ELF-1 (cell line): ENCODE results near the gene AQP12B.
A peak's percentile ranks its signal among the peaks of the same experiment; 100 is the strongest.

ENCODE experiments used
- DNase-seq: peaks from one replicate; pipeline ENCODE4 v3.0.0-alpha.2; 2016; ENCODE audit warnings: low read depth, low spot score

AQP12B gene

DNA sequence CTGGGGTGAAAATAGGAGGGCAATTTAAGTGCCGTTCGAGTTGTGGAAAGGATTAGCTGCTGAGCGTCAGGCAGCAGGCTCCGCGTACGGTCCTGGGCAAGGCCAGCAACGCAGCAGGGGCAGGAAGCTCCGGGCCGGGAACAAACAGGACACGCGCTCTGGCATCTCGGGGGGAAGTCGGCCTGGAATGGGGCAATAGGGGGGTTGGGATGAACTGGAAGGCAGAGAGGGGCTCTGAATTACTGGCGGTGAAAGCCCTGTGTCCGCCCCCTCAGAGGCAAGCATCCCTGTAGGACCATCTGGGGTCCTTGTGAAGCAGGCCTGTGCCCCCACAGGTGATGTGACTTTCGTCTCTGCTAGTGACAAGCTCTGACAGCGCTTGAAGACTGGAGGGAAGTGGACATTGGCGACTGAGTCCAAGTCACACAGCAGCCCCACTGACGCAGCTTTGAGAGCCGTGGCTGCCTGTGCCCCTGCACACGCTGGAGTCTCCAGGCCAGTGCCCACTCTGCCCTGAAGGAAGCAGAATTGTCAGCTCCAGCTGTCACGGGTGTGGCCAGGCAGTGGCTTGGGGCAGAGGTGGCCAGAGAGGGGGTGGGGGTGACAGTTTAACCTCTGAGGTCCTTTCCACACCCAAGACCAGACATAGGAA, 35.1 kb downstream of the AQP12B start:
- no peak for DNase-seq

DNA sequence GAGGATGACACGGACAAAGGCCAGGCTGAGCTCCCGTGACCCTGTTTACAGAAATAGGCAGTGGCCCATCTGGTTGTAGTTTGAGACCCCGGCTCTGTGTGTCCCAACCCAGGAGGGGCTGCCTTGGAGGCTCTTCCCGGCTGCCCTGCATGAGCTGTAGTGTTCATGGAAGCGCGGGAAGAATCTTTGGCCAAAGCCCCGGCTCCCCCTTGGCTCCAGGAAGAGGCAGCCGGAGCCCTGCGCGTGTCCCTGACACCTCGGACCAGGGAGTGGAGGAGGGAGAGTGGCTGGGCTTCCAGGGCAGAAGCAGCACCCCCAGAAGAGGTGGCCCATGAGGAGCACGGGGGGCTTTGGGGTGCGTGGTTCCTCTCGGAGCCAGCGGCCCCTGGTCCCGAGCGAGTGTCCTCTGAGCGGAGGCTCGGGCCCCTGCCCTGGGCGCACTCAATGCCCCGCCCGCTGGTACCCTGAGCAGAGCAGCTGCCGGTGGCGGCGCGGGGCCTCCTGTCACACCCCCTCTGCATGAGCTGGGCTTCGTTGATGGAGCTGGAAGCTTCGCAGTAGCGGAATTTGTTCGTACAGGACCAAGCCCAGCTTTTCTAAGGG, 35.7 kb downstream of the AQP12B start:
- no peak for DNase-seq

DNA sequence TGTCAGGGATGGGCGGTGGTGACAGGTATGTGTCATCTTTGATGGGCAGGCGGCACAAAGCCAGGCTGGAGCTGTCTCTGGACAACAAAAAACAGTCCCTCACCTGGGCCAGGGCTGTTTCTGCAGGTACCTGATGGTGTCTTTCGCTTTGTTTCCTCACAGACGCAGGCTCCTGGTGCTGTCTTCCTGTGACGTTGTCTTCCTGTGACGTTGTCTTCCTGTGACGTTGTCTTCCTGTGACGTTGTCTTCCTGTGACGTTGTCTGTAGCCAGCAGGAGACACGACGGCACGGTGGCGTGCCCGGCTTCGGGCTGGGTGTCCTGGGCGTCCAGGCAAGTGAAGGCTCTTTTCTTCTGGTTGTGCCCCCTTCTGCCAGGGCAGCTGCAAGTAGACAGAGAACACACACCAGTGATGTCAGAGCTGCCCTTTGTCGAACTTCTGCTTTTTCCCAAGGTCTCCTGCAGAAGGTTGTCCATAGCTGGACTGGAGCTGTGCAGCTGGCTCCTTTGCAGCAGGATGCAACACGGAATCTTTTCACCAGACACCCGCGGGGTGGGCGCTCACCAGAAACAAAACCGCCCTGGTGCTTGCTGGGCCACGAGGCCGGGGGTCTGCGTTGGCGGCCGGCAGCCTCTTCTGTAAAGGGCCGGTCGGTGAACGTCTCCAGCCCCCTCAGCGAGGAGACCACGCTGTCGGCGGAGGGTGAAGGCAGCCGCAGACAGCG, 36.3 kb downstream of the AQP12B start:
- DNase-seq: no peak

DNA sequence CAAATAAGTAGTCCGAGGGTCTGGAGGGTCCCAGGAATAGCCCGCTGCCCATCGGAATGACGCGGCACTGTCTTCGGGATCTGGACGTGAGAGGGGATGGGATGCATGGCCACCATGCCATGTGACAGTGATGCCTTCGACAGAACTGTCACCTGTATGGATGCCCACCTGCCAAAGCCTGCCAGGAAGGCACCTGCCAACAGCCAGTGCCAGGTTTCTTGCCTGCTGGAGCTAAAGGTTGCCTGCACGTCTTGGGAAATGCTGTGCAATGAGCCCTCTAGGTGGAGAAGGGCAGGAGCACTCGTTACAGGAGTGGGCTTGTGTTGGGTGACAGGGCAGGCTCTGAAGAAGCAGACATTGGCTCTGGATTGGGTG, 36.9 kb downstream of the AQP12B start:
- DNase-seq: no peak

- no peak for DNase-seq
Measured at GRCh38 chr2:240645346-240645745, 37.3 kb downstream of the AQP12B start.

DNA sequence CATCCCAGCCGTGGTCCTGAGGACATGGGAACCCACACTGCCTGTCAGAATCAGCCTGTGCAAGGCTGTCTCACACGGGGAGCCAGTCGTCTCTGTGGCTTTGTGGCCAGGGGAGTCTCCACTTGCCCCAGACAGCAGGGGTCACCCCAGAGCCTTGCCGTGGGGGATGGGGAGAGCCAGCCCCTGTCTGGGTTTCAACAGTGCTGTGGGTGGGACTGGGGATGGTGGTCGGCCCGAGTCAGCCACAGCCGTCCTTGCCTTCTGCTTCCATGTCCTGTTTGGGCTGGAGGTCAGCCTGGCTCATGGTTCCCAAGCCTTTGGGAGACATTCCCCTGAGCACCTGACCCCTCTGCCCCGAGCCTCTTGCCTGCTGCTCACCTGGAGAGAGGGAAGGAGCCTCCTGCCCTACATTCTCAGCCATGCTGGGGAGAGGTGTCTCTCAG, 37.8 kb downstream of the AQP12B start:
- no peak for DNase-seq

- no peak for DNase-seq
Measured at GRCh38 chr2:240644171-240644651, 38.5 kb downstream of the AQP12B start.

DNA sequence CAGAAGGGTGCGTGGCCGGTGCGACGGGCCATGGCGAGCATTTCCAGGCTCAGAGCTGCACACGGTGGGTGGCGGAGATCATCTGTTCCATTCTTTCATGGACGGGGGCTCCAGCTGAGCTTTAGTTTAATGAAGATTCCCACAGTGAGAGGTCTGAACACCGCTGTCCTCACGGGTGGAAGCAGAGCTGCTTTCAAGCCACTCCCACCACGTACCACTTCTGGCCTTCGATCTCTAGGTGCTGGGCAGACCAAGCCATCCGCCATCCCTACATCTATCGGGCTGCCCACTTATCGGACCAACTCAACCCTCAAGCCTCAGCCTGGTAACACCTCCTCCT, 38.9 kb downstream of the AQP12B start:
- no peak for DNase-seq

GRCh38 chr2:240643093-240643810, 39.4 kb downstream of the AQP12B start:
- no peak for DNase-seq

DNA sequence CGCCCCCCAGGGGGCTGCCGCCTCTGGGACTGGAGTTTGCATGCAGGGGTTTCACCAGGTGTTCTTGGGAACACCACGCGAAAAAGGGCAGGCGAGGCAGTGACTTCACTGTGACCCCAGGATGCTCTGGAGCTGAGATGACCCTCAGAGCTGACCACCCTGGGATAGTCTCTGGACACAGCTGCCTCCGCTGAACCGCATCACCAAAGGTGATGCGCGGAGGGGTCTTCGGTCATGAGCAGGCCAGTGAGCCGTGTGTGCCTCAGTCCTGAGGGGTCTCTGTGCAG, 39.9 kb downstream of the AQP12B start:
- no peak for DNase-seq

DNA sequence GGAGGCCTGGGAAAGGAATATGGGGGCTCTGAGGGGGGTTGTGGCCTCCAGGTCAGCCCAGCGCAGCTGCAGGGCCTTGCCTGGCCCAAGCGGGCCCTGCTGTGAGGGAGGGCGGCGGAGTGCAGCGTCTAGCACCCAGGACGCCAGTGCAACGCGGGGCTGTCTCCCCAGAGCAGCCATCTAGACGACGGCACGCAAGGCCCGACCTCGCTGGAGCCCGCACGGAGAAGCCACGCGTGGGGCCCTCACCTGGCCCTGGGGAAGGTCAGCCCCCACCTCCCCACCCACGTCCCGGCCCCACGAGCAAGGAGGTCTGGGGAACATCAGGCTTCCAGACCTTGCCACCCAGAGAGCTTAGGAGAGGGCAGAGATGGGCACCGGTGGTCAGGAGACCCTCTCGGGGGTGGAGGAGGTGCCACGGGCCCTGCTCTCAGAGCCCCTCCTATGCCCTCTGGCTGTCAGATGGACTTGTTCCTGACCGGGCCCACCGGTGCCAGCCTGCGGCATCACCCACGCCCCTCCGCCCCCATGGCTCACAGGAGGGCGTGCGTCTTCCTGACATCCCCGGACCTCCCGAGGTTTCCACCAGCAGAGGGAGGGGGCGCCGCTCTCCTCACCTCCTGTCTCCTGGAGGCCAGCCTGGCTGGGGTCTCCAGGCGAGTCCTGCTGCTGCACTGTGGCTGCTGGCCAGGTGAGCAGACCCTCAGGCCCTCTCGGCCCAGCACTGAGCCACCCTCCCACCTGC, 40.5 kb downstream of the AQP12B start:
- no peak for DNase-seq

- DNase-seq: peak; percentile 76
Measured at GRCh38 chr2:240640939-240641338, 41.7 kb downstream of the AQP12B start.

DNA sequence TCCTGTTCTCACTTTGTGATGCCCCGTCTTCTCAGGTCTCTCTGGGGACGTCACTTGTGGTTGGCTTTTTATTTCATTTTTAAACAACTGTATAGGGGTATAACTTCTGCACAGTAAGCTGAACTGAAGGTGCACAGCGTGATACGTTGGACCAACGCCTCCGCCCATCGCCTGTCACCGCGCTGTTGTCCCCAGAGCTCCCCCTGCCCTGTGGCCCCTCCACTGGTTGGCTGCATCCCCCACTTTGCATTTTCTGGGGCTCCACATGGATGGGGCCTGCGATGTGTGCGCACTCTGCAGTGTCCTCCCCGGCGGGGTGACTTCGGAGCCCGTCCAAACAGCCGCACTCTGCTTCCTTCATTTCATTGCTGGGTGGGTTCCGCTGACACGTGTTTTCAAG, 43.1 kb downstream of the AQP12B start:
- no peak for DNase-seq

GRCh38 chr2:240638512-240639160, 44.0 kb downstream of the AQP12B start:
- no peak for DNase-seq

DNA sequence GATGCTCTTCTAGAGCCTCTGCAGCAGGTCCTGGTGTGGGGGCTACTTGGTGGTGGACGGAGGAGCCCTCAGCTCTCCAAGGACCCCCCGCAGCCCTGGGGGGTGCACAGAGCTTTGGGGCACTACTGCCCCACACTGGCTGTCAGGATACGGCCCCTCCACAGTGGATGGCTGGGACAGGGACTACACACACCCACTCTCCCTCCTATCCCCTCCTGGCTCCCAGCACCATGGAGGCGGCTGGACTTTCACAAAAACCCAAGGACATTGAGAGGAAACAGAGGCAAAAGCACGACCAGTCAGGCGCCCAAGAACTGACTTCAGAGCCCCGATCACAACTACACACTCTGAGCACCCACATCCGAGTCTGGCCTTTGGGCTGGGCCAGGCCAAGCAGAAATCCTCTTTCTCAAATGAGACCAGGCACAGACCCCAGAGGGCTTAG, 44.8 kb downstream of the AQP12B start:
- DNase-seq: no peak

DNA sequence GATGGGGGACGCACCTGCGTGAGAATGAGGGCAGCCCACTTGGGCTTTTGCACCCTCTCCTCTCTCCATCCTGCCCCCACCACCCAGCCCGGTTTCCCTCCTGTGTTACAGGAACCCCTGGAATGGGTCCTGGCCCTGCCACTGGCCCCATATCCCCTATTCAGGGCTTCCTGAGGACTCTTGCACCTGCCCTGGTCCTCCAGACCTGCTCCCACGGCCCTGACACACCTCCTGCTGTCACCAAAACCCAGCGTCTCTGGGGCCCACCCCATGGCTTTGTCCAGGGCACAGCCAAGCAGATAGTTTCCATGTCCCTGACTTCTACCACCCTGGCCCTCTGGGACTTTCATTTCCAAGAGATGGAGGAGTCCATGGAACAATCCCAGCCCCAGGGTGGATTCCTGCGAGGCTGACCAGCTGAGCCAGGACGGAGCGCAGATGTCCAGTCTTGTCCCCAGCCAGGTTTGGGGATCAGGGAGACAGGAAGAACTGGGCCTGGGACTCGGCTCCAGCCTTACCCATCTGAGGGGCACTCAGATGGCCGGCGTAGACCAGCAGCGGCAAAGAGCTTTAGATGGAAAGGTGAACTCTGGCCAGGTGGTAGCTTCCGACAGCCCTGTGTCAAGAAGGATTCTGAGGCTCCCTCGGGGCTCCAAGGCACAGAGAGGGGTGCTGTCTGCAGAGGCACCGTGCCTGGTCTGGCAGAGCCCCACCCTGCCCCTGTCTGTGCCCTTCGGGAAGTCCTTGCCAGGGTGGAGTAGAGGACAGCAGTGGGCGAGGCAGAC, 45.4 kb downstream of the AQP12B start:
- DNase-seq: no peak

- DNase-seq: no peak
Measured at GRCh38 chr2:240636563-240637115, 46.0 kb downstream of the AQP12B start.

DNA sequence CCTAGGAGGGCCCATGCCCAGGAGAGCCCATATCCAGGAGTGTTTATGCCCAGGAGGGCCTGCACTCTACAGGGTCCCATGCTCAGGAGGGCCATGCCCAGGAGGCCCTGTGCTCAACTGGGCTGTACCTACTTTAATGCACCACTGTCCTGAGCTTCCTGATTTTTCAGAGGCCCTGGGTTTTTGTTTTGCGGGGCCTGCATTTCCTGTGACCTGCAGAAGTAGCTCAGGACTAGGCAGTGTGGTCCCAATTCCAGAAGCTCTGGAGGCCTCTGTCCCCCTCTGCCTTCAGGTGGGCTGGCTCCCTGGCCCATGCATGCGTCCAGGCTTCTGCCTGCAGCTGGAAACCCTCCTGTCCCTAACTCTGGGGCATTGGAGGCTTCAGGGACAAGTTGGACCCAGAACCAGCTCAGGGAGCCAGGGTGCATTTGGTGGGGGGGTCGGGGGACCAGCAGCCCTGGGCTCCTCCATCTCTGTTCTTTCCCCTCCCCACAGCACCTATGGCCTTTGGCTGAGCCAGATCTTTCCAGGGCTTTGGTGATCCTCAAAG, 46.6 kb downstream of the AQP12B start:
- no peak for DNase-seq

GRCh38 chr2:240635121-240635997, 47.3 kb downstream of the AQP12B start:
- DNase-seq: no peak
